Testis (tissue), 2 donors: ENCODE results near the gene AOX1.

Experiments
- CTCF ChIP-seq, 3 experiments: fragments of 450-650 bp in 2 of 3; fragments of 200-600 bp in 1 of 3; sonication (generic) in 1 of 3; IDR thresholded peaks; one replicate each; pipeline ENCODE4 v1.5.1; 2016 to 2019; ENCODE audit warnings: antibody characterized with exemption in 3 of 3, mild to moderate bottlenecking in 2 of 3, moderate library complexity in 1 of 3
- POLR2A ChIP-seq: fragments of 450-650 bp; IDR thresholded peaks from one replicate; pipeline ENCODE4 v1.6.1; 2017; ENCODE audit warnings: antibody characterized with exemption, mild to moderate bottlenecking, moderate library complexity

- TF ChIP-seq POLR2A (no peak), CTCF (IDR thresholded peaks at IDR 0.05) (no peak)
Observed at GRCh38 chr2:200654823-200655222, 69.0 kb downstream of the AOX1 start.
